ENCODE measurements around the gene GREM1.

Gene GREM1

DNA sequence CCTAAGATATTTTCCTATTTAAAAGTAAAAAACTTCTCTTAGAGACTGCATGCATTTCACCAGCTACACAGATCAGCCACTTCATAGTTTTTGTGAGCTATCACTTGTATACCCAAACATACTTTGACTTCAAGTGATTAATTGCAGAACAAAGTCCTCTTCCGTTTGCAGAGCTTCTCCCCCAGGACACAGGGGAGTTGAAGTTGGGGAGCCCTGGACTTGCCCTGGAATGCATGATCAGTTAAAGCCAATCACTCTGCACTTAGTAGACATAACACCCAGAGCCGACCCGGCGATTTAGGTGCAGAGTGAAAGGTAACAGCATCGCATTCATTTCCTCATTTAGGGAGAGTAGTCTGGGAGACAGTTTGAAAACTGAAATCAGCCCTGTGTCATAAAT, 70.1 kb downstream of the GREM1 start:
- FAIRE-seq, result no peak

DNA sequence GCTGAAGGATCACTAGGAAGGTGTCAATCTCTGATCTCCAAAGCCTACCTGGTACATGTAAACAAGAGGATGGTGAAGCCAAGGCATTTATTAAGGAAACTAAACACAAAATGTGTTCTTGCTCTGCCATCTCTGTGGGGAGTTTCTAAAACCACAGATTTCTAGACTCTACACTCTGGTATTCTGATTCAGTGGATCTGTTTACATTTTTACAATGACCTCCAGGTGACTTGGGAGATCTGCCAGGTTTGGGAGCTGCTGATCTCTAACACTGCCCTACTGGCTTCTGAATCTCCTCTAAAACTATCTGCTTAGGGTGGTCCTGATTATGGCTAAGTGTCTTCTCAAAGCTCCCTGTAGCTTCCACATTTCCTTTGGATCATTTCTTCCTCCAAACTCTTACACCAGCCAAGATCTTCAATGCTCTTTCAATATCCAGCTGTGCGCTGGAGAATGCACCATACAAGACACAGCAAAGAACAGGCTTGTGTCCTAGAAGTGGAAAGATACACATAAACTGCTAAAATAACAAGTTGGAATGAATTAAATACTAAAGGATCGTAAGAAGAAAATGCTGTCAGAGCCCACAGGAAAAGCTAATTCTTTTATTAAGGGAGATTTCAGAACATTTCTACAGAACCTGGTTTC, 72.7 kb downstream of the GREM1 start:
- FAIRE-seq, result no peak

DNA sequence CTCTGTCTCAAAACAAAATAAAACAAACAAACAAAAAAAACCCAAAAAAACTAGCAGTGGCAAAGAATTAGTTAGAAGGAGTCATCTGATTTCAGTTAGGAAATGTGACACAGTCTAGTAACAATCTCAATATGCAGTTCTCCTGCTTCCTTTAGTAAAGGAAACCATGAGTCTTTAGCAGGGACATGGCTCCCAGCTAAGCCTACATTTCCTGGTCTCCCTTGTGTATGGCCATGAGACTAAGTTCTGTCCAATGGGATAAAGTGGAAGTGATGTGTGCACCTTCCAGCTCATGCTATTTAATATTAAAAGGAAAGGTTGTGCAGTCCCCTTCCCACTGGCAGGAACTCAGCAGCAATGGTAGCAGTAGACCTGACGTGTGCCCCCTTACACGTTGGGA, 74.6 kb downstream of the GREM1 start:
- no peak for FAIRE-seq
